ENCODE measurements around the gene AGFG2.
A peak's percentile ranks its signal among the peaks of the same experiment; 100 is the strongest.
"Not testable (repeated sequence)": the region's sequence is repeated elsewhere in the genome, so short reads cannot be mapped to it uniquely, and the experiment has no call there.

Gene AGFG2

GRCh38 chr7:100555701-100556100 lies 16.7 kb downstream of the AGFG2 start:
- DNase-seq, result no peak

DNA sequence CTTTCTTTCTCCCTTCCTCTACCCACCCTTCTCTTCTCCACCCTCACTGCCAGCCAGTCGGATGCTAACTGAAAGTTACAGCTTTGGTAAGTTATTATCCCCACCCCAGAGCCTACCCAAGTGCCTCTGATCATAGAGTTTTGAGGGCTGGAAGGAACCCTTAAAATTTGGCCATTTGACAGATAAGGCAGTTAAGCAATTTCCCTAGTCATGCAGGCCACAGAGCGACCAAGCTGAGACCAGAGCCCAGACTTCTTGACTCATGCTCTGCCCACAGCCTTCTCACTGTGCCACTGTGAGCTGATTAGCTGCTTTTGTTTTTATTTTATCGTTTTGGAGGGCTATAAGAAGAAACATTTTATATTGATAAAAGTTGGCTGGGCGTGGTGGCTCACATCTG lies 17.5 kb downstream of the AGFG2 start:
- DNase-seq, result no peak

DNA sequence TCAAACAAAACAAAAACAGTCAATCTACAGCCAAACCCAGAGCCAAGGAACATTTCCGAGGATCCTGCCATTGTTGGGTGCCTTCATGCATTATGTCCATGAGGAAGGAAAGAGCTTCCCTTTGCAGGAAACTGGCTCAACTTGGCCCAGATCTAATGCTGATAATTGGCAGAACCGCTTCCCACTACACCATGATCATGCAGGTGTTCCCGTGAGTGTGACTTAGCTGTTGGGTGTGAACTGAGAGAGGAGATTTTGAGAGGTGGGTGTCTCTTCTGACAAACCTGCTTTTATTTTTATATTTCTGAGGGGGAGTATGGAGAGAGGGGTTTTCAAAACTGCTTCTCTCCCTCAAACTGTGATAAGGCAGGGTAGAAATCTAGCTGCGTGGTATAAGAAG lies 20.1 kb downstream of the AGFG2 start:
- DNase-seq, result no peak

GRCh38 chr7:100561491-100562194 lies 22.6 kb downstream of the AGFG2 start:
- DNase-seq, result no peak

GRCh38 chr7:100562195-100563099 lies 23.4 kb downstream of the AGFG2 start:
- DNase-seq, result no peak

GRCh38 chr7:100563100-100563564 lies 24.1 kb downstream of the AGFG2 start:
- no peak for DNase-seq

DNA sequence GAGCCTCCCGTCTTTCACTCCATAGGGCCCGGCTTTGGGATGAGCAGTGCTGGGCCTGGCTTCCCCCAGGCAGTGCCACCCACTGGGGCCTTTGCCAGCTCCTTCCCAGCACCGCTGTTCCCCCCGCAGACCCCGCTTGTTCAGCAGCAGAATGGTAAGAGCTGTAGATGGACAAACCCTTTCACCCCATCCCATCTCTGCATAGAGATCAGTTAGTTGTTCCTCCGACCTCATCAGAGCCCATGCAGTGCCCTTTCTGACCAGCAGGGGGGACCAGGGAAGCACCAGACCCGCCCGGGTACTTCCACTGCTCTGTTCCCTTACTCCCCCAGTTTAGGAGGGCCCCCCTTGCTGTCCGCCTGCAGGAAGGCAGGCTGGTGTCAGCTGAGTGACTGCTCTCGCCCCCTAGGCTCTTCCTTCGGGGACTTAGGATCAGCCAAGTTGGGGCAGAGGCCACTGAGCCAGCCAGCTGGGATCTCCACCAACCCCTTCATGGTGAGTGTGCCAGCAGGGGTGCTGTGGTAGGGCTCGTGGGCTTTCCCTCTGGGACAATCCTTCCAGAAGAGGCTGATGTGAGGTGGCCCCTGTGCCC lies 24.9 kb downstream of the AGFG2 start:
- DNase-seq, result peak; percentile 92

DNA sequence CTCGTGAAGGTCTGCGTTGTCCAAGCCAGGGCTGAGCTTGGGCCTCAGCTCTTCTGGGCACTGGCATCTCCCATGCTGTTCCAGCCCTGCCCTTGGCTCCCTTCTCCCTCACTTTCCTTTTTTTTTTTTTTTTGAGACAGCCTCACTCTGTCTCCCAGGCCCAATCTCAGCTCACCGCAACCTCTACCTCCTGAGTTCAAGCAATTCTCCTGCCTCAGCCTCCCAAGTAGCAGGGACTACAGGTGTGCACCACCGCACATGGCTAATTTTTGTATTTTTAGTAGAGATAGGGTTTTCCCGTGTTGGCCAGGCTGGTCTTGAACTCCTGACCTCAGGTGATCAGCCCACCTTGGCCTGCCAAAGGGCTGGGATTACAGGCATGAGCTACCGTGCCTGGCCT lies 25.4 kb downstream of the AGFG2 start:
- not testable (repeated sequence) for DNase-seq

GRCh38 chr7:100565133-100565571 lies 26.1 kb downstream of the AGFG2 start:
- no peak for DNase-seq

- DNase-seq, result no peak
Observed at GRCh38 chr7:100566018-100566531, 27.1 kb downstream of the AGFG2 start.

DNA sequence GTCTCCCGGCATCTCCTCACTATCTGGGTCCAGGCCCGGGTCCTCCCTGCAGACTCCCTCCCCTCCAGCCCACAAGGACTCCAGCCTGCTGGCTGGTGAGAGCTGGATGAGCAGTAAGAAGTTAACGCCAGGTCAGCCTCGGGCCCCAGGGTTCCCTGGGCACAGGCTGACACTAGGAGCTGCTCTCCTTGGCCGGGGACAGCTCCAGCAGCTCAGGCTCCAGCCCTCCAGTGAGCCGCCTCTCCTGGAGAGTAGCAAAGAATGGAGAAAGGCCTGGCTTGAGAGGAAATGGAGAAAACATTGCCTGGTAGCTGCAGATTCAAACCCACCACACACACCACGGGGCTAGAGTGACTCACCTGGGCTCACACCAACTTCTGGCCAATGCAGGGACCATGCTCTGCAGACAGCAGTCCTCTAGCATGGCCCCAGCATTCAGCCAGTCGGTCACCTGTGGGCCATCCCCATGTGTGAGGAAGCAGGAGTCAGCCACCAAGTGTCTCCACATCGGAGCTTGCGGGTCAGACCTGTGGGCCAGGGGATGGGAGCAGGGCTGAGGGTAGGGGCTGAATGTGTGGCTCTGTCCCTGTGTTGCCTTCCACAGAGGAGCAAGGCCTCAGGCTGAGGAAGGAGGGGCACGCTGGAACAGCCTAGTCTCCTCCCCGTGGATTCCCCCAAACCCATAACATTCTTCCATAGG lies 28.2 kb downstream of the AGFG2 start:
- DNase-seq, result no peak

- DNase-seq, result no peak
Observed at GRCh38 chr7:100567751-100568175, 28.8 kb downstream of the AGFG2 start.

GRCh38 chr7:100568176-100568895 lies 29.3 kb downstream of the AGFG2 start:
- no peak for DNase-seq

GRCh38 chr7:100568896-100569844 lies 30.2 kb downstream of the AGFG2 start:
- peak; percentile 66 for DNase-seq

DNA sequence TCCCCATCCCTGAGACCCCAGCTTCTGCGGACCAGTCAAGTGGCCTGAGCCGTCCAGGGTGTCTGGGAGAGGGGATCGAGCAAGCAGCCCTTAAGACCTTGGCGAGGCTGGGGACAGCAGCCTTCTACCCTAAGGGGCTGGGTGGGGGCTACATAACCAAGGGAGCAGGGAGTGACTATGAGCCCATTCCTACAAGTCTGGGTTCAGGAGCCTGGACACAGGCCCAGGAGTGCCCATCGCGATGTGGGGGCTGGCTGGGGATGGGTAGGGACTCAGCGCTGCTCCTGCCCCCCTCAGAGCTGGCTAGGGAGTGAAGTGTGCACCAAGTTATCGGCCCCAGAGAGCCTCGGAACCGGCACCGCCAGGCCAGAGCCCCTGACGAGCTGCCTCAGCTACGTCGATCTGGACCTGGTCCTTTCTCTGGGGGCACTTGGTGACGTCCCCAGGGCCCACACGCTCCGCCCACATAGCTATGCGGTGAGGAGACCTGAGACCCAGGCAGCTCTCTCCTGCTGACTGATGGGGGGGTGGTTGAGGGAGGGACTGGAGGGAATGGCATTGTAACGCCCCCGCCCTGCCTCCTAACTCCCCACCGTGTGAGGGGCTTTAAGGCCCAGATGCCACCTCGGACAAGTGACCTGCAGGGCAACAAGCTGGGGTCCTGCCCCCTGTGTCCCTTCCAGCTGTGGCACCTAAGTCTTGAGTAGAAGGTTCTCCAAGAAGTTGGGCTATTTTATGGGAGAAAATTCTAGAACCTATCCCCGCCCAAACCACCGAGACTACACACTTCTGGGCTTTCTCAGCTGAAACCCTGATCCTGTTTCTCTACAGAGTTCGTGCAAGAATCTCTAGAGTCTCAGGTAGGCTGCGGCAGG lies 32.2 kb downstream of the AGFG2 start:
- DNase-seq, result no peak

- DNase-seq, result no peak
Observed at GRCh38 chr7:100571829-100572116, 32.8 kb downstream of the AGFG2 start.

DNA sequence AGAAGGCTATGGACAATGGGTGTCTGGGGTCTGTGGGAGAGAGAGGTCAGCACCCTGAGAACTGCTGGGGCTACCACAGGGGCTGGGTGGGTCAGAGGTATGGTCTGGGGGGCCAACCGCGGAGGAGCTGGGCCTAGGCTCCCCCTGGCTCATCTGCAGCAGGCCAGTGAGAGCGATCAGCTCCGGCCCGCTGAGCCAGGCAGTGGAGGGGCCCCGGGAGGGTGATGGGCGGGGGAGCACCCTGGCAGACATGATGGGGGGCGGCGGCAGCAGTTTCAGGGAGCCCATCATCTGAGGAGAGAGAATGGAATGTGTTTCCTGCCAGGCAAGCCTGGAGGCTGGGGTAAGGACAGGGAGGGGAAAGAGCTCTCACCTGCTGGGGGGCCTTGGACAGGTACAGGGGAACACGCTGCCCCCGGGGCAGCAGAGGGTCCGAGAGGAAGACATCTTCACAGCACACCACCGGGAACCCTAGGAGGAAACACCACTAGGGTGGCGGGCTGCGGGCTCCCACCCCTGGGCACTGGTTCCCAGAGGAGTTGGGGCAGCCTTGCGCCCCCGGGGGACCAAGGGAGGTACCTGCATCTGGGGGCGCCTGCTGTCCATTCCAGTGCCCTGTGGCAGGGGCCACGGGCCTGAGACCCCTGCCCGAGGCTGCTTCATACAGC lies 33.4 kb downstream of the AGFG2 start:
- DNase-seq, result no peak

DNA sequence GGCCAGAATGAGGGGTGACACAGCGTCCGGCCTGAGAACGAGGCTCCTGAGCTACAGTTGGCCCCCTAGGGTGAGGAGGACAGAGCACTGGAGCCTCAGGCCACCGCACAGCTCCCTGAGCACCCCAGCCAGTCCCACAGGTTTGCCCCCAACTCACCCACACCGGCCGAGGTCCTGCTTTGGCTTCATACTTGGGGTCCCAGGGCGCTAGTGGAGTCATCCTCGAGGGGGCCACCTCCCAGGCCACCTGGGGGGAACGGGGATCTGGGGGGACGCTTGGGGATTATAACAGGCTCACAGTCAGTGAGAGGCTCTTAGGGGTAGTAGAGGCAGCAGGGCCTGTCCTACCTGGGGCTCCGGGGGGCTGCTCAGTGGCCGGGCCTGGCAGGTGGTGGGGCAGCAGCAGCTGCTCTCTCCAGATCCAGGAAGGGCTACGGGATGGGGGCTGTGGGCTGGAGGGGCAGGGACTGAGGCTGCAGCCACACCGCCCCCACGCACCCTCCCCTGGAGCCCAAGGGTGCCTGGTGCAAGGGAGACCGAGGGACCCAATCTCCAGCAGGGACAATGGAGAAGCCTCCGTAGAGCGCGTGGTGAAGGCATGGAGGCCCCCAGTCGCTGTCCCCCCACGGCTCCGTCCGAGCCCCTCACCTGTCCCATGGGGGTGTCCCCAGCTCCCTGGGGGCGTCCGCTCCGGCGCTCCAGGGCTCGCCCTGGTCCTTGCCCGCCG lies 34.1 kb downstream of the AGFG2 start:
- no peak for DNase-seq
